Kasumi-1 (cell line): Measurements from ENCODE around the gene DIAPH2.

Source experiments
- DNase-seq, 2 experiments: peaks; one replicate each; lab custom pipeline; 2025; lab: John Stamatoyannopoulos, UW

Gene DIAPH2

DNA sequence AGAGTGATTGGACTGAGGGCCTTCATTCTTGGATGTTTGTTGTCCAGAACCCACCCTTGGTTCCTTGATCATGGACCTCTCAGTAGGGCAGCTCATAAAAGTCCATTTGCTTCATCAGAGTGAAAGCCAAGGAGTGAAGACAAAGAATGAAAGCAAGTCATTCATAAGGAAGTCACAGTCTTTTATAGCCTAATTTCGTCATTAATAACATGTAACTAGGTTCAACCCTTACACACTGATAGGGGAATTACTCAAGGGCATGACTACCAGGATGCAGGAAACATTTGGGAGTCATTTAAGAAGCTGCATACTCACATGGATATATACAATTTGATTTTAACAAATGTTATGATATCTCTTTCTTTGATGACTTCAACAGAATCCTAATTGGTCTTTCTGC, 294.3 kb downstream of the DIAPH2 start:
- DNase-seq: no peak

- no peak for DNase-seq
Measured at GRCh38 chrX:96979766-96980165, 295.1 kb downstream of the DIAPH2 start.

DNA sequence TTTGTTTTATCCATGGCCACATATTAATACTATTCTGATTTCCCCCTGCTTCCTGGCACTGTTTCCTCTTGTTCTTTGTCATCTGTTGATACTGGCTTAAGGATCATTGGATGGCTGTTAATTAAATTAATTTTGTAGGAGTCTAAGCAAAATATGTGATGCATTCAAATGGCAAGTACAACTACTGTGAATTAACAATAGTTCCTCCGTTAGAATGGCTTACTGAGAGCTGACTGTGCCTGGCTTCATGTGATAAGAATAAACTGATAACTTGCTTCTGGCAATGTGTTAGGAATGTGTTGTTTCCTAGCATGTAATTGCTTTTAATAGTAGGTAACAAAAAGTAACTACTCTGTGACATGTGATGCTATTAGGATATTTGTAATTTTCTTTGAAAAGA, 297.5 kb downstream of the DIAPH2 start:
- DNase-seq: no peak

DNA sequence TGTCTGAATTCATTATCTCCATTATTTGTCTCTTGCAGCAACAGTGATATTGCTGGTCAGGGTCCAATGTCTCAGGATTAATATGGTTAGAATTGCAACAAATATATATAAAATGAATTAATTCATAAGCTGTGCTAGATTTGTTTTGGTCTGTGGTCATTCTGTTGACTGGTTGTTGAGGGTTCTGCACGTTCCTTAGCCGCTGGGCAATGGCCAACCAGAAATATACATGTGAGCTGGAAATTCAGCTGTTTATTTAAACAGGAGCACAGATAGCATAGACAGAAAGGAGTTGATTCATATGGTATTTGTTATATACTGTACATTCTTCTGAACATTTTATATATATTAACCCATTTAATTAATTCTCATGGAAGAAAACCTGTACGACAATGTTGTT, 299.9 kb downstream of the DIAPH2 start:
- DNase-seq: no peak

DNA sequence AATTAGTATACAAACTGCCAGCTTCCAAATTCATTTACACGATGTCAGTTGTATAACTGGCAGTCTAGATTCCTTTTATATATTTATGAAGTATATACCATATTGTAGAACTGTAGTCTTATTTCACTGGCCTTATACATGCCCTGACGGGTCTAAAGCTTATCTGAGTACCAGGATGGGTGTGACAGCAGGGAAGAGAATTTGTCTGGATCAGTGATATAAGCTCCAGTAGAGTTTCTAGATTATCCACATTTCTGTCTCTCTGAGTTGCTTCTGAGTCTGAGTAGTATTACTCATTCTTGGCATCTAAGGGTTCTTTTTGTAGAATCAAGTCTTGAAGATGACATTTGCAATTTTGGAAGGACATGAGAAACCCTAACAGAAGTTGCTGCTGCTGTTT, 300.4 kb downstream of the DIAPH2 start:
- DNase-seq: no peak

- DNase-seq: no peak
Measured at GRCh38 chrX:96987228-96987627, 302.6 kb downstream of the DIAPH2 start.

GRCh38 chrX:96989830-96990571, 305.4 kb downstream of the DIAPH2 start:
- DNase-seq: no peak

GRCh38 chrX:96994093-96994492, 309.5 kb downstream of the DIAPH2 start:
- DNase-seq: peak in 1 of 2 experiments; percentile 12

DNA sequence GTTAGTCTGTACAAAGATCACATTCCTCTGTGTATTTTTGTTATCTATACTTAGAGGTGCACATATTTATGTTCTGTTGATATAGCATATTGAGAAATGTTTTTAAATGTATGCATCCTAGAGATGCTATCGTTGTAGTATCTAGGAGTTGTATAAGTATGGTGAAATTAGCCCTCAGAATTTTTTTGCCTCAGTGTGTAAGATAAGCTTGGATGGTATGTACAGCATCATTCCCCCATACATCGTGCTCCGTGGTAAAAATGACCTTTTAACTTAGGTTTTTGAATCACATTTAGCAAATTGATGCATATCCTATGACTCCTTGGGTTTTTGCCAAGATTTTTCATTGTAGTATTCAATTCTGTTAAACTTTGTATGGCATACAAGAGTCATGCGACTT, 312.6 kb downstream of the DIAPH2 start:
- no peak for DNase-seq

GRCh38 chrX:97000682-97001368, 316.2 kb downstream of the DIAPH2 start:
- no peak for DNase-seq

DNA sequence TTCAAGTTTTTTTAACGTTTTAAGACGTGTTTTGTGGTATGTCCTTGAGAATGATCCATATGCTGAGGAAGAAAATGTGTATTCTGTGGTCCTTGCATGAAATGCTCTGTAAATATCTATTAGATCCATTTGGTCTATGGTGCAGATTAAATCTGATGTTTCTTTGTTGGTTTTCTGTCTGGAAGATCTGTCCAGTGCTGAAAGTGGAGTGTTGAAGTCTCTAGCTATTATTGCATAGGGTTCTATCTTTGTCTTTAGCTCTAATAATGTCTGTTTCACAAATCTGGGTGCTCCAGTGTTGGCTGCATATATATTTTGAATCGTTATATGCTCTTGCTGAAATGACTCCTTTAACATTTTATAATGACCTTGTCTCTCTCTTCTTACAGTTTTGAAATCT, 321.5 kb downstream of the DIAPH2 start:
- DNase-seq: no peak

DNA sequence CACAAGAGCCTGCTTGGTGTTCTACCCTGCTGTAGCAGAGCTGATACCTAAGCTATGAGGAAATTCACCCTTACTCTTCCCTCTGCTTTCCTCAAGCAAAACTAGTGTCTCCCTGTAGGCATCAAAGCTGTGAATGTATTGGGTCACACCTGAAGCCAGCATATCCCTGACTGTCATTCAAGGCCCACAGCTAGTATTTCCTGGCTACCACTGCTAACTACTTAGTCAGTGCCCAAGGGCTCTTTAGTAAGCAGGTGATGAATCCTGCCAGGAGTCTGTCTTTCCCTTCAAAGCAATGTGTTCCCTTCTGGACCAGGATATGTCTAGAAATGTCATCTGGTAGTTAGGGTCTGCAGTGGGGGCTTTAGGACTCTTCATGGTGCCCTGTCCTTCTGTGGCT, 324.7 kb downstream of the DIAPH2 start:
- no peak for DNase-seq

DNA sequence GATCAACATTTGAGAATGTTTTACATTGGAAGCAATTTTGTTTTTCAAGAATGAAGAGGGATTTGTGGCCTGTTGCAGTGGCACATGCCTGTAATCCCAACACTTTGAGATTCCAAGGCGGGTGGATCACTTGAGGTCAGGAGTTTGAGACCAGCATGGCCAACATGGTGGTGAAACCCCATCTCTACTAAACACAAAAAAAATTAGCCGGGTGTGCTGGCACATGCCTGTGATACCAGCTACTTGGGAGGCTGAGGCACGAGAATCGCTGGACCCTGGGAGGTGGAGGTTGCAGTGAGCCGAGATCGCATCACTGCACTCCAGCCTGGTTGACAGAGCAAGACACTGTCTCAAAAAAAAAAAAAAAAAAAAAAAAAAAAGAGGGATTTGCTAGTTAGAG, 326.9 kb downstream of the DIAPH2 start:
- DNase-seq: no peak

DNA sequence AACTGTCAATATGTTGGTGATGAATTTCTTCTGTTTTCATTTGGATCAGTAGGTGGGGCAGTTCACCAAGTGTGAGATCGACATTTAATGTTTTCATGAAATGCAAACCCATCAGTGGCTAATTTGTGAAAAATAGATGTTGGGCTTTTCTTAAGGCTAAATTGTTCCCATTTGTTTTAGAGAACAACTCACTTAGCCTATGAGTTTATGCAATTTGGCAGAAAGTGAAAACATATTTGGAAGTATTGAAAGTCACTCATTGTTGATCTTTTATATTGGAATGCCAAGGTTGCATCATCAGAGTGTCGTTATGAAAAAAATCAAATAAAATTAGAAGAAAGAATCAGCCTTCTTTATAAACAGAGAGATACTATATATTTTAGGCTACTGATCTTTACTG, 331.5 kb downstream of the DIAPH2 start:
- DNase-seq: no peak

DNA sequence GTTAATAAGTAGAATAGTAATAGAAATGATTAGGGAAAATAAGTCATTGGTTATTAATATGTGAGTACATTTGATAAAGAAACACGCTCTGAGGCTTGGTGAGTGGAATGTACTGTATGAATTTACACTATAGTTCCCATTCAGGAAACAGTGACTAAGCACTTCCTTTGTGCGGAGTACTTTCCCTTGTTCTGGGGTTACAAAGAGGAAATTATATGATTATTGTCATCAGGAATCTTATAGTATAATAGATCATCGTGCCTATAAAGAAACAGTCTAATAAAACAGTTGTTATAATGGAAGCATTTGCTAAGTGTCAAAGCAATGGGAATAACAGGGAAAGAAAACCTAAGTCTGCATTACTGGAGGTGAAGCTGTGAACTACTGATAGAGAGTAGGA, 337.0 kb downstream of the DIAPH2 start:
- peak in 1 of 2 experiments; percentile 20 for DNase-seq

DNA sequence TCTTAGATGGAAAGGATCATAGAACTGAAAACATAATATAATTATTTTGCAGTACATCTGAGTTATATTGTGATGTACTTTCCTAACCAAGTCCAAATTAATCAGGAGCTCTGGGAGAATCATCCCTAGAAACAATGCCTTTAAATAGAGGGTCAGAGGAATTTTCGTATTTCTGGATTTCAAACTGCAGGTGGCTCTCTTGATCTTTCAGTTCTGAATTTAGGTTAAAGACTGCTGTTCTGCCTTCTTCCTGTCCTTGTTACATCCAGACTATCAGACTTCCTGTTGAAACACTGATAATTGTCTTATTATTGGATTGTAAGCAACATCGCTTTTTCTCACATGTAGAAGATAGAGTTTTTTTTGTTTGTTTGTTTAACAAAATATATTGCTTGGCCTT, 341.8 kb downstream of the DIAPH2 start:
- peak; percentile 1 to 10 for DNase-seq

DNA sequence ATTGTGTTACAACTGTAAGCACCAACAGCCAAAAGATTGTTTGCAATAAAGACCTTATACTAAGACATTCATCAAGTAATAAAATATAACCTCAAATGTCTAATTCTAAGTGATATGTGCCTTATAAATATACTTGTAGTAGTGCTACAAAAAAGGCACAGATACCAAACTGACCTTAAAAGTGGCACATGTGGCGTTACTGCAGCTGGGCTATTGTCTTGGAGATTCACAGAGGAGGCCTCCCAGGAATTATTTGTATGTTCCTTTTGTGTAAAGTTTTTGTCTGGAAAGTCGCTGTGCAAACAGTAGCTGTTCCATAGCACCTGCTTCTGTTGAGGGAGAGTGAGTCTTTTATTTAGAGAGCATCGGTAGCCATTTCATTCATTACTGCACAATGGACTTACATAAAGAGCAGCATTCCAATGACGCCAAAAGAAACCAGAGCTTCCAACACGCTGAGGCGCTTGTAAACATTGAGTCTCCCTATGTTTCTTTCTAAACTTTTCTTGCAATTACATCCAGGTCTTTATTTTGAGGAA, 342.8 kb downstream of the DIAPH2 start:
- DNase-seq: no peak

DNA sequence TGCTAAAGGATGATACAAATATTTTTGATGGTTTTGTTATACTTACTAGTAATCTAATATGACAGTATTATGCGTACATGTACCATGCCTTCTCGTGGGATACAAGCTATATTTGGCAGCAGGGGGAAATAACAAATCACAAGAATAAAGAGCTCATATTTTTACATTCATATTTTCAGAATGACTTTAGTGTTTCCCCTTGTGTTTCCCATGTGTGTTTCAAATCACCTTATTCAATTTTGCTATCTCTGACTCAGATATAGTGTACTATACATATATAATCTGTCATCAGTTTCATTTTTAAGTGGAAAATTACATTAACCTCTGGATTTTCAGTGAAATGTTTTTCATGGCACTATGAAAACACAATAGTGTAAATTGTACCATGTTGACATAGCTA, 345.8 kb downstream of the DIAPH2 start:
- DNase-seq: no peak

DNA sequence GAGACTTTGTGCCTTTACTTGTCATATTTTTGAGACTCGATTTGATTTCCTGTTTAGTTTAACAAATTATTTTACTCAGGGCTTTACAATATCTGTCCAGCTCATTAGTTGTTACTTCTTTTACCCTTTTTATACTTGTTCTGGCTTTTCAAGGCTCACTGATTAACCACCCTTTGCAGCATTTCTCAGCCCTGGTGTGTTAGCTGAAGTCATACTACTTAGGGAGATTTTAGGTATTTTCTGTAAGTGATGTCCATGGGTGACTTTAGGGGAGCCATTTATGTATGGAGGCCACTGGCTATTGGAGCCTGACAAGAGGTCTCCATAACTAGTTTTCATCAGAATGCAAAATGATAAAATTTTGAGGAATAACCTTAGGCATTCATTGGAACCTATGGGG, 346.3 kb downstream of the DIAPH2 start:
- DNase-seq: no peak

DNA sequence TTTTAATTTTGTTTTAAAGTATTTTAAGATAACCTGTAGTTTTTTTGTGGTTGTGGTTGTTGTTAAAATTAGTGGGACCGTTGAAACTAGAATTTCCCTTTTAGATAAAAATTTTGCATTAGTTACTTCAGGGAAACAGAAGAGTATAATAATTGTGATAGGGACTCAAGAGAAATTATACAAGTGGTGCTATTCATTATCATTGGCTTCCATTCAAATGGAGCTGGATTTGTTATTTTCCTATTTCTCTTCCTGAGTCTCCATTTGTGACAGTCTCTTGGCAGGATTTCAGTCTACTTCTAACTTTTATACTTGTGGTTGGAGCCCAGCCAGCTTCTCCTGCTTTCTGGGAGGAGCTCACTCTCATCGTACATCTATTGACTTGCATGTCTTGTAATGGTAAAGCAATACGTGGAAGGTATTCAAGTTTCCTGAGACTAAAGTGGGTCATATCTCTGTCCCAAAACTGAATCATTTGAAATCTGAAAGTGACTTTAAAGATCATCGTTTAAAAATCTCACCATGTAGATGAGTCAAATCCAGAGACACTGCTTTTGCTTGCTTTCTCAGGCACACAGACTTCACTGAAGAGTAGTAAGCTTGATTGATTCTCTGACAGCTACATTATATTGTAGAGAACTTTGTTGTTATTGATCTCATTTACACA, 354.9 kb downstream of the DIAPH2 start:
- DNase-seq: peak in 1 of 2 experiments; percentile 0

DNA sequence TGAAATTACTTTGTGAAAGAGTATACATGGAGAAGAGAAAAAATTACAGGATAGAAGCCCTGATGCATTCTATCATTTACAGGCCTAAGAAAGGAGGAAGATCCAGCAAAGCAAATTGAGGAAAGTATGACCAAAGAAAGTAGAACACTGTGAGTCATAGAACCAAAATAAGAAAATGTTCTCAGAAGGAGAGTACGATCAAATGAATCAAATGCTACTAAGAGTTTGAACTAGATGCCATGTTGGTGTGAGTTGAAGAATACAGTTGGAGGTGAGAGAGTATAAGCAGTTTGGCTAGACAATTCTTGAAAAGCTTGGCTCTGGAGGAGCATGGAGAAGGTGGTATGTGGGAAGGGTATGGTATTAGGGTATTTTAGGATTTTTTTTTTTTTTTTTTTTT, 360.8 kb downstream of the DIAPH2 start:
- no peak for DNase-seq

DNA sequence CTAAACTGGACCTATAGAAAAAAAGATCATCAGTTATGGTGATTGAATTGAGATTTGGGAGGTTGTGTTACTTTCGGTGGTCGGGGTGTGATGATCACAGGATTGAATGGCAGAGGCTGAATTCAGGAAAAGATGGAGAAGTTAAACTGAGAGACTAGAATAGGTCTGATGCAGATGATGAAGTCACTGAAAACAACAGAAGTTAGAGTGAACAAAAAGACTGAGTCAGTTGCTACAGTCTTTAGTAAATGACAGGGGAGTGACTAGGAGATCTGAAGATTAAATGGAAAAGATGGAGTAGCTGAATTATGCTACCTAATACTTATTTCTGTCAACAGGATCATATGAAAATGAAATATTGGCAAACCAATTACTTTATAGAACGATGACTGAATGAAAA, 362.2 kb downstream of the DIAPH2 start:
- DNase-seq: no peak

- no peak for DNase-seq
Measured at GRCh38 chrX:97050392-97050791, 365.8 kb downstream of the DIAPH2 start.
